SK-N-SH (cell line): ENCODE results near the gene MILR1. TPM values are rescaled to one million over a fixed set of nuclear protein-coding genes. Genes with fewer than 3 reads are reported as not detected.

Experiments used
- CTCF ChIA-PET: fragments of 300-600, 350-600 bp; formaldehyde crosslinking; extraction: SDS; loops from one replicate; lab custom pipeline; 2021; lab: Yijun Ruan, JAX
- POLR2A ChIA-PET: fragments of 350-600 bp; sonication (Branson Sonifier 250); formaldehyde crosslinking; extraction: SDS; loops from one replicate; lab custom pipeline; 2020; ENCODE audit warnings: antibody characterized with exemption, inconsistent platforms; lab: Yijun Ruan, JAX
- DNase-seq: peaks from one replicate; pipeline ENCODE4 v3.0.0; 2012
- H2AFZ ChIP-seq: fragments of 200-600 bp; sonication (generic); 2 replicates; pipeline ENCODE4 v1.8.1; 2016; ENCODE audit warnings: antibody characterized with exemption, mild to moderate bottlenecking, low read depth
- H3F3A ChIP-seq: fragments of 200-600 bp; sonication (generic); replicated peaks from 2 replicates; pipeline ENCODE3; 2016; ENCODE audit warnings: antibody characterized with exemption, mild to moderate bottlenecking; ENCODE audit not compliant: insufficient read depth
- H3K27ac ChIP-seq, 2 experiments: fragments of 200-500 bp in 1 of 2; fragments of 200-600 bp in 1 of 2; sonication (Bioruptor generic) in 1 of 2; sonication (generic), shearing (Covaris generic) in 1 of 2; 2 replicates each; pipeline versions ENCODE4 v1.5.1 to v1.6.1; 2014 to 2016; ENCODE audit warnings: low read depth in 2 of 2, inconsistent platforms in 1 of 2, low read length in 1 of 2, mild to moderate bottlenecking in 1 of 2, mixed read lengths in 1 of 2
- H3K27me3 ChIP-seq: fragments of 200-600 bp; sonication (generic), shearing (Covaris generic); 2 replicates; pipeline ENCODE4 v1.6.1; 2016; ENCODE audit warnings: mixed run types; ENCODE audit not compliant: insufficient read depth
- H3K36me3 ChIP-seq, 2 experiments: fragments of 200-500 bp in 1 of 2; fragments of 200-600 bp in 1 of 2; sonication (Bioruptor generic) in 1 of 2; sonication (generic) in 1 of 2; replicated peaks in 1 of 2; 2 replicates each; pipeline versions ENCODE3 to v1.5.1; 2014 to 2016; ENCODE audit warnings: low read length in 1 of 2, mild to moderate bottlenecking in 1 of 2; ENCODE audit not compliant: insufficient read depth in 2 of 2, control insufficient read depth in 1 of 2
- H3K4me1 ChIP-seq, 2 experiments: fragments of 200-500 bp in 1 of 2; fragments of 200-600 bp in 1 of 2; sonication (Bioruptor generic) in 1 of 2; sonication (generic), shearing (Covaris generic) in 1 of 2; 2 replicates each; pipeline versions ENCODE4 v1.5.1 to v1.6.1; 2014 to 2016; ENCODE audit warnings: low read depth in 1 of 2, low read length in 1 of 2, mixed run types in 1 of 2; ENCODE audit not compliant: insufficient read depth in 2 of 2, control insufficient read depth in 1 of 2
- H3K4me2 ChIP-seq: fragments of 200-600 bp; sonication (generic), shearing (Covaris generic); 2 replicates; pipeline ENCODE4 v1.6.1; 2017; ENCODE audit warnings: mixed run types
- H3K4me3 ChIP-seq, 2 experiments: fragments of 200-500 bp in 1 of 2; fragments of 200-600 bp in 1 of 2; sonication (Bioruptor generic) in 1 of 2; sonication (generic), shearing (Covaris generic) in 1 of 2; 2 replicates each; pipeline versions ENCODE4 v1.5.1 to v1.8.1; 2014 to 2016; ENCODE audit warnings: low read depth in 2 of 2, inconsistent platforms in 1 of 2, low read length in 1 of 2, mild to moderate bottlenecking in 1 of 2, mixed read lengths in 1 of 2, moderate library complexity in 1 of 2
- H3K79me2 ChIP-seq: fragments of 200-600 bp; sonication (generic); 2 replicates; pipeline ENCODE4 v1.8.1; 2017; ENCODE audit warnings: mild to moderate bottlenecking; ENCODE audit not compliant: insufficient read depth
- H3K9ac ChIP-seq: fragments of 200-600 bp; sonication (generic); 2 replicates; pipeline ENCODE4 v1.6.1; 2017; ENCODE audit warnings: mixed run types
- H3K9me2 ChIP-seq: fragments of 200-600 bp; sonication (generic); 2 replicates; pipeline ENCODE4 v1.6.1; 2017; ENCODE audit warnings: mixed run types
- H3K9me3 ChIP-seq: fragments of 200-600 bp; sonication (generic); 2 replicates; pipeline ENCODE4 v1.6.1; 2017; ENCODE audit warnings: mixed run types, mild to moderate bottlenecking, moderate library complexity
- H4K20me1 ChIP-seq: fragments of 200-600 bp; sonication (generic); 2 replicates; pipeline ENCODE4 v1.6.1; 2017; ENCODE audit warnings: mild to moderate bottlenecking, mixed run types; ENCODE audit not compliant: insufficient read depth
- EZH2phosphoT487 ChIP-seq: fragments of 200-600 bp; sonication (generic); IDR thresholded peaks from 2 replicates; pipeline ENCODE4 v1.6.1; 2017; ENCODE audit warnings: low read depth, mixed run types, mild to moderate bottlenecking, antibody characterized with exemption, moderate library complexity, borderline replicate concordance
- FOXJ3 ChIP-seq: sonication (generic); formaldehyde crosslinking; IDR thresholded peaks from 2 replicates; pipeline ENCODE4 v1.5.1; 2020; ENCODE audit warnings: mild to moderate bottlenecking, missing genetic modification reagents
- JUND ChIP-seq: IDR thresholded peaks from 2 replicates; pipeline ENCODE4 v1.4.0; 2012
- RAD21 ChIP-seq: IDR thresholded peaks from 2 replicates; pipeline ENCODE4 v1.6.1; 2012; ENCODE audit warnings: mild to moderate bottlenecking, low read length
- REST ChIP-seq: IDR thresholded peaks from 2 replicates; pipeline ENCODE4 v1.6.1; 2012; ENCODE audit warnings: mild to moderate bottlenecking, low read depth, low read length, moderate library complexity
- SIN3A ChIP-seq: IDR thresholded peaks from 2 replicates; pipeline ENCODE4 v1.6.1; 2012; ENCODE audit warnings: low read depth, mild to moderate bottlenecking, low read length, moderate library complexity, borderline replicate concordance
- TAF1 ChIP-seq: IDR thresholded peaks from 2 replicates; pipeline ENCODE4 v1.6.1; 2012; ENCODE audit warnings: low read depth, mild to moderate bottlenecking, low read length, moderate library complexity, borderline replicate concordance
- TEAD4 ChIP-seq: IDR thresholded peaks from 2 replicates; pipeline ENCODE4 v1.4.0; 2012; ENCODE audit warnings: mild to moderate bottlenecking, borderline replicate concordance; ENCODE audit not compliant: insufficient read depth
- ZBTB33 ChIP-seq: IDR thresholded peaks from 2 replicates; pipeline ENCODE4 v1.4.0; 2012; ENCODE audit warnings: low read depth, borderline replicate concordance
- WGBS: methylation state at CpG from one replicate; pipeline ENCODE4 v1.1.6; 2017; ENCODE audit warnings: low lambda C conversion rate; 5-methylcytosine and 5-hydroxymethylcytosine counted together
- polyA plus RNA-seq, 3 experiments: library from polyadenylated mRNA; depleted of rRNA; stranded (reverse); fragments of >200 nt; gene quantifications; 2 replicates each; pipeline ENCODE4 v1.2.3, GENCODE V29; 2012

The MILR1 gene
- polyA plus RNA-seq, 1 of the 3 experiments (the other 2 are of a cell fraction) = 4.9 TPM

- H3K27ac ChIP-seq = no peak overlapping the region
- H3K9ac ChIP-seq = no peak overlapping the region
- no peak for TF ChIP-seq SIN3A
- TF ChIP-seq EZH2phosphoT487 = no peak
- TF ChIP-seq FOXJ3 (CRISPR knock-in tag) = no peak
- no peak for TF ChIP-seq RAD21
- TF ChIP-seq JUND = no peak
- TF ChIP-seq ZBTB33 = no peak
- no peak for TF ChIP-seq REST
- TF ChIP-seq, all 33 proteins: peak for 0
- Histone ChIP-seq H3K4me1 (no peaks in the 10 kb centered on the region), H3K4me3 (no peak overlapping the region), H4K20me1 (no peaks in the 10 kb centered on the region), H3K4me2 (no peak overlapping the region), H3K79me2 (no peaks in the 10 kb centered on the region), H3F3A (no peaks in the 10 kb centered on the region), H3K9me2 (no peaks in the 10 kb centered on the region), H3K9me3 (no peaks in the 10 kb centered on the region), H3K36me3 (peaks cover 0 to 8% of the 10 kb centered on the region in 2 experiments), H2AFZ (no peak overlapping the region), H3K27me3 (no peaks in the 10 kb centered on the region)
- POLR2A ChIA-PET = no interaction called here
- CTCF ChIA-PET = interaction anchor here (1.0 to 2.3 kb wide), 3 partner anchors 17 to 81 kb away, joined by 3 to 14 read pairs (median 8); no protein-coding TSS in a partner anchor
- DNase-seq = no peak
- WGBS = 94% methylated on average over 2 of the region's 2 CpGs
Measured at GRCh38 chr17:64401941-64402340, 47.0 kb upstream of the MILR1 start.

GRCh38 chr17:64402469-64402868 lies 46.4 kb upstream of the MILR1 start:
- no peaks in the 10 kb centered on the region for H3F3A ChIP-seq
- H3K4me3 ChIP-seq = no peak overlapping the region
- DNase-seq = no peak
- H3K9me2 ChIP-seq = no peaks in the 10 kb centered on the region
- no peak overlapping the region for H3K9ac ChIP-seq
- H3K9me3 ChIP-seq = no peaks in the 10 kb centered on the region
- ChIA-PET CTCF (interaction anchor here (2.3 kb wide), 1 partner anchor 16 kb away, joined by 14 read pairs; no protein-coding TSS in a partner anchor), POLR2A (no interaction called here)
- H3K4me2 ChIP-seq = no peak overlapping the region
- no peak overlapping the region for H3K27ac ChIP-seq
- TF ChIP-seq TEAD4 (no peak), TAF1 (no peak), RAD21 (no peak)
- WGBS = 95% methylated on average over 5 of the region's 5 CpGs
- no peak overlapping the region for H2AFZ ChIP-seq
- no peaks in the 10 kb centered on the region for H4K20me1 ChIP-seq
- H3K36me3 ChIP-seq = peaks cover 0 to 8% of the 10 kb centered on the region in 2 experiments
- H3K27me3 ChIP-seq = no peaks in the 10 kb centered on the region
- no peaks in the 10 kb centered on the region for H3K4me1 ChIP-seq
- H3K79me2 ChIP-seq = no peaks in the 10 kb centered on the region
